Fibroblast of upper back skin (primary cell): ENCODE results near the gene SELENOO.

Experiments
- DNase-seq: peaks from one replicate; pipeline ENCODE4 v3.0.0-alpha.2; 2013

SELENOO gene

DNA sequence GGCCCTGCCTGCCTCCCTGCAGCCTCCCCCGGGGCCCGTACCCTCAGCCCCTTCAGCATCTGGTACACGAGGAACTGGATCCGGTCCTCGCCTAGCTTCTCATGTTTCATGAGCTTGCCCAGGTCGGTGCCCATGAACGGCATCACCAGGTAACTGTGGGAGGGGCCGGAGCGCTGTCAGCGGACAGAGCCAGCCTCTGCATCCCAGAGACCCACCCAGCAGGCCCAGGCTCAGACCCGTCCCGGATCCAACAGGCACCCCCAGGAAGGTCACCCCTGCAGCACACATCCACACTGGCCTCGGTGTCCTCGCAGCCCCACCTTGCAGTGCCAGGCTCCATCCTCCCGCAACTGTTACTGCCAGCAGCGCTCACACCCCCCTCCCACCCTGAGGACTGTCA is 56.2 kb downstream of the SELENOO start:
- no peak for DNase-seq

- no peak for DNase-seq
These were observed 56.9 kb downstream of the SELENOO start for GRCh38 chr22:50257451-50258360.

GRCh38 chr22:50258361-50259292 is 57.8 kb downstream of the SELENOO start:
- DNase-seq, result no peak

DNA sequence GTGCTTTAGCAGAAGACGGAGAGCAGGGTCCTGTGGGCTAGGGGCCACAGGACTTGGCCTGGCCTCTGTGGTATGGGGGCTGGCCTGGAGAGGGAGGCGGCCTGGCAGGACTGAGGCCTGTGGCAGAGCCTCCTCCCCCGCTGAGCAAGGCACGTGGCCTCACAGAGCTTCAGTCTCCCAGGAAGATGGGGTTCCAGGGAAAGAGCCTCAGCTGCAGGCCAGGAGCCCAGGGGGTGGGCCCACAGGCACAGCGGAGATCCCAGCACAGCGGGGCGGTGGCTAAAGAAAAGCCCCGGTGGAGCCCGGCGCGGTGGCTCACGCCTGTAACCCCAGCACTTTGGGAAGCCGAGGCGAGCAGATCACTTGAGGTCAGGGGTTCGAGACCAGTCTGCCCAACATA is 58.5 kb downstream of the SELENOO start:
- DNase-seq, result no peak

DNA sequence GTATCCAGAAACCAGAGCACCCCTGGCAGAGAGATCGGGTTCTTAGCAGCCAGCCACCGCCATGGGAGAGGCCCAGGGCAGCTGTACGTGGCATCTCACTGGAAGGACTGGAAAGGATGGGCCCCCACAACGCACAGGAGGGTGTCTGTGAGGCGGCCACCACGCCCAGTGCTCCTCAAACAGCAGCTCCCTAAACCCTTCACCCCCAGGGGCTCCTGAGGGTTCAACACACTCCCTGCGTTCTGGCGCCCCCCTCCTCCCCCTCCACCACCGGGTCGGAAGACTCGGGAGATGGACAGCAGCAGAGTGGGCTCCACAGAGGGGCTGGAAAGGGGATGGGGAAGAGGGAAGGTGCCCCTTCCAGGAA is 59.6 kb downstream of the SELENOO start:
- DNase-seq, result no peak

GRCh38 chr22:50260801-50261614 is 60.2 kb downstream of the SELENOO start:
- peak; percentile 49 for DNase-seq

GRCh38 chr22:50261615-50262459 is 61.0 kb downstream of the SELENOO start, which contains the start of gene MAPK12:
Gene MAPK12 (minus strand): TSS chr22:50261683. CDS start chr22:50261509, 174 bp downstream.
- peak; percentile 38 for DNase-seq

GRCh38 chr22:50262460-50262911 is 61.7 kb downstream of the SELENOO start:
- no peak for DNase-seq

- DNase-seq, result no peak
These were observed 62.3 kb downstream of the SELENOO start for GRCh38 chr22:50262973-50263617.

- no peak for DNase-seq
These were observed 63.4 kb downstream of the SELENOO start for GRCh38 chr22:50264104-50264745.

DNA sequence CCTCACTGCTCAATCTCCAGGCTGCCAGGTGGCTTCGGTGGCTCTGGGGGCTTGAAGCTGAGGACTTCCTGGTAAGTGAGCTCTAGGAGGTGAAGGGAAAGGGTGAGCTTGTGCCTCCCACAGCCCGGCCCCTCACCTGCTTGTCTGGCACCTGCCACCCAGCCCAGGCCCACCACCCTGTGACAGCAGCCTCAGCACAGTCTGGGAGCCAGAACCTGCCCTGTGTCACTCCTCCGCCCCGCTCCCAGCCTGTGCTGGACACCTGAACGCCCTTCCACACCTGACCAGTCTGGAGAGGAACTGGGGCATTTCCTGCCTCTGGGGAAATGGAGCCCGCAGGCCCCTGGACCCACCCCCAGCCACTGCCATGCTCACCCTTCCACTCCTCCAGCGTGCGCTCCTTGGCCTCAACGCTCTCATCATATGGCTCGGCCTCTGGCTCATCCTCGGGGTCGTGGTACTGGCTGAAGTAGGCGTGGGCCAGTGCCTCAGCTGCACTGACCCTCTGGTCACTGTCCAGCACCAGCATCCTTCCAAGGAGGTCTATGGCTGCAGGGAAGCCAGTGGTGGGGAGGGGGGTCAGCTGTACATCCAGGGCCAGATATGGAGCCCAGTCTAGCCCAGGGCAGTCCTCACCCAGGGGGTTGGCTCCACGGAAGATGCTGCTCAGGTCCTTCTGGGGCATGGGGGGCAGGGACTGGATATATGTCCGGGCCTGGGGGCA is 64.3 kb downstream of the SELENOO start:
- no peak for DNase-seq

- DNase-seq, result no peak
These were observed 66.2 kb downstream of the SELENOO start for GRCh38 chr22:50266994-50267393.
